Dedifferentiated amniotic fluid mesenchymal stem cell (primary cell): ENCODE results near the gene PRR35.
A peak's percentile ranks its signal among the peaks of the same experiment; 100 is the strongest.

Experiments
- DNase-seq: peaks from one replicate; pipeline ENCODE4 v3.0.0-alpha.2; 2016; ENCODE audit errors: extremely low spot score

The PRR35 gene

GRCh38 chr16:528111-529011, 31.8 kb upstream of the PRR35 start:
- peak; percentile 22 for DNase-seq

GRCh38 chr16:529012-529575, 31.1 kb upstream of the PRR35 start:
- DNase-seq: no peak

GRCh38 chr16:530111-530817, 29.9 kb upstream of the PRR35 start:
- no peak for DNase-seq

- no peak for DNase-seq
Observed at GRCh38 chr16:531494-532125, 28.6 kb upstream of the PRR35 start.

GRCh38 chr16:533391-534123, 26.6 kb upstream of the PRR35 start:
- DNase-seq: no peak

GRCh38 chr16:534135-534534, 26.1 kb upstream of the PRR35 start:
- no peak for DNase-seq

GRCh38 chr16:534856-535445, 25.2 kb upstream of the PRR35 start:
- DNase-seq: no peak

GRCh38 chr16:535446-536405, 24.5 kb upstream of the PRR35 start:
- no peak for DNase-seq

- no peak for DNase-seq
Observed at GRCh38 chr16:536746-537145, 23.4 kb upstream of the PRR35 start.

- DNase-seq: no peak
Observed at GRCh38 chr16:537415-538335, 22.5 kb upstream of the PRR35 start.

GRCh38 chr16:539901-540530, 20.2 kb upstream of the PRR35 start:
- DNase-seq: peak; percentile 52

- no peak for DNase-seq
Observed at GRCh38 chr16:540645-541340, 19.4 kb upstream of the PRR35 start.

GRCh38 chr16:543301-544164, 16.7 kb upstream of the PRR35 start:
- DNase-seq: no peak

- DNase-seq: no peak
Observed at GRCh38 chr16:544517-544916, 15.7 kb upstream of the PRR35 start.

- DNase-seq: no peak
Observed at GRCh38 chr16:546909-547770, 13.1 kb upstream of the PRR35 start.

- DNase-seq: no peak
Observed at GRCh38 chr16:548586-548985, 11.6 kb upstream of the PRR35 start.
